Osteoblast (primary cell): ENCODE measurements around the gene SH3GL2. TPM values are rescaled to one million over a fixed set of nuclear protein-coding genes. Genes with fewer than 3 reads are reported as not detected.

ENCODE experiments used
- DNase-seq: peaks from one replicate; pipeline ENCODE4 v3.0.0; 2011; ENCODE audit warnings: low spot score, mixed read lengths; ENCODE audit not compliant: insufficient read length; ENCODE audit errors: missing footprints
- H2AFZ ChIP-seq: 2 replicates; pipeline ENCODE4 v1.6.0; 2011; ENCODE audit warnings: mild to moderate bottlenecking, low read length
- H3K27ac ChIP-seq: 2 replicates; pipeline ENCODE4 v1.5.1; 2011; ENCODE audit warnings: mild to moderate bottlenecking, low read depth, low read length, moderate library complexity
- H3K27me3 ChIP-seq: 2 replicates; pipeline ENCODE4 v1.6.0; 2012; ENCODE audit warnings: mild to moderate bottlenecking, control low read depth, inconsistent platforms, low read length, moderate library complexity; ENCODE audit not compliant: insufficient read depth
- H3K36me3 ChIP-seq: 2 replicates; pipeline ENCODE4 v1.5.1; 2011; ENCODE audit warnings: mild to moderate bottlenecking, low read length, control low read depth, moderate library complexity; ENCODE audit not compliant: insufficient read depth
- H3K4me1 ChIP-seq: 2 replicates; pipeline ENCODE4 v1.5.1; 2011; ENCODE audit warnings: mild to moderate bottlenecking, low read length, control low read depth, moderate library complexity; ENCODE audit not compliant: insufficient read depth
- H3K4me2 ChIP-seq: 2 replicates; pipeline ENCODE4 v1.6.0; 2011; ENCODE audit warnings: mild to moderate bottlenecking, low read length; ENCODE audit not compliant: insufficient read depth
- H3K4me3 ChIP-seq: fragments of 200-600 bp; sonication (generic); 3 replicates; pipeline ENCODE4 v1.5.1; 2012; ENCODE audit warnings: mild to moderate bottlenecking, low read length, inconsistent platforms; ENCODE audit not compliant: insufficient read depth
- H3K79me2 ChIP-seq: 2 replicates; pipeline ENCODE4 v1.6.0; 2012; ENCODE audit warnings: mild to moderate bottlenecking, low read length, control low read depth, inconsistent platforms; ENCODE audit not compliant: insufficient read depth
- H3K9me3 ChIP-seq: 2 replicates; pipeline ENCODE4 v1.5.1; 2011; ENCODE audit warnings: low read depth, low read length, control low read depth
- H4K20me1 ChIP-seq: 2 replicates; pipeline ENCODE4 v1.6.0; 2012; ENCODE audit warnings: mild to moderate bottlenecking, low read length, control low read depth; ENCODE audit not compliant: insufficient read depth
- total RNA-seq: library from RNA; depleted of rRNA; stranded (reverse); fragments of >200 nt; gene quantifications from 2 replicates; pipeline ENCODE4 v1.2.3, GENCODE V29; 2012
- TF ChIP-seq, protein P1 (sequence below): IDR thresholded peaks from 2 replicates; pipeline ENCODE4 v1.5.1; 2011; ENCODE audit warnings: mild to moderate bottlenecking, low read depth, low read length, moderate library complexity; ENCODE audit errors: extremely low read depth

SH3GL2 gene
- total RNA-seq, 1 donor: under 0.01 TPM

DNA sequence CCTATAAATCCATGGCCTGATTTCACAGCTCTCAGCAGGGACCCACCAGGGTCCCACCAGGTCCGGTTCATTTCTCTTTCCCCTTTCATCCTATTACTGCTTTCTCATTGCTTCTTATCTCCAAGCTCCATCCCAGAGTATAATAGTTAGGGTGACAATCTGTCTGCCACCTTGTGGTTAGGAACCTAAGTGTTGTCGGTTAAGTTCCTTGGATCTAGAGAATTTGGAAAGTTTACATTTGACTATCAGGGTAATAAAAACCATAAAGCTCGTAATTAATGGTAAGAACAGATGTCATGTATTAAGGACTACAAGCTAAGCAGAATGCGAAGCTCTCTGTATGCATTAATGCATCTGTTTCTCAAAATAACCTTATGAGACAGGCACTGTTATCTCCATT, 259.1 kb downstream of the SH3GL2 start:
- Histone ChIP-seq H3K4me1 (no peaks in the 10 kb centered on the region), H3K27me3 (no peaks in the 10 kb centered on the region), H3K4me2 (no peak overlapping the region), H3K4me3 (no peak overlapping the region), H3K9me3 (no peaks in the 10 kb centered on the region), H4K20me1 (no peaks in the 10 kb centered on the region), H3K27ac (no peak overlapping the region), H3K36me3 (no peaks in the 10 kb centered on the region), H2AFZ (no peak overlapping the region), H3K79me2 (no peaks in the 10 kb centered on the region)
- TF ChIP-seq, protein P1, sequence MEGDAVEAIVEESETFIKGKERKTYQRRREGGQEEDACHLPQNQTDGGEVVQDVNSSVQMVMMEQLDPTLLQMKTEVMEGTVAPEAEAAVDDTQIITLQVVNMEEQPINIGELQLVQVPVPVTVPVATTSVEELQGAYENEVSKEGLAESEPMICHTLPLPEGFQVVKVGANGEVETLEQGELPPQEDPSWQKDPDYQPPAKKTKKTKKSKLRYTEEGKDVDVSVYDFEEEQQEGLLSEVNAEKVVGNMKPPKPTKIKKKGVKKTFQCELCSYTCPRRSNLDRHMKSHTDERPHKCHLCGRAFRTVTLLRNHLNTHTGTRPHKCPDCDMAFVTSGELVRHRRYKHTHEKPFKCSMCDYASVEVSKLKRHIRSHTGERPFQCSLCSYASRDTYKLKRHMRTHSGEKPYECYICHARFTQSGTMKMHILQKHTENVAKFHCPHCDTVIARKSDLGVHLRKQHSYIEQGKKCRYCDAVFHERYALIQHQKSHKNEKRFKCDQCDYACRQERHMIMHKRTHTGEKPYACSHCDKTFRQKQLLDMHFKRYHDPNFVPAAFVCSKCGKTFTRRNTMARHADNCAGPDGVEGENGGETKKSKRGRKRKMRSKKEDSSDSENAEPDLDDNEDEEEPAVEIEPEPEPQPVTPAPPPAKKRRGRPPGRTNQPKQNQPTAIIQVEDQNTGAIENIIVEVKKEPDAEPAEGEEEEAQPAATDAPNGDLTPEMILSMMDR: no peak
- no peak for DNase-seq

- Histone ChIP-seq H3K4me3 (no peak overlapping the region), H4K20me1 (no peaks in the 10 kb centered on the region), H3K4me2 (no peak overlapping the region), H3K9me3 (no peaks in the 10 kb centered on the region), H3K27ac (no peak overlapping the region), H3K79me2 (no peaks in the 10 kb centered on the region), H3K27me3 (no peaks in the 10 kb centered on the region), H3K36me3 (no peaks in the 10 kb centered on the region), H2AFZ (no peak overlapping the region), H3K4me1 (no peaks in the 10 kb centered on the region)
- DNase-seq: no peak
- TF ChIP-seq, protein P1: no peak
Observed at GRCh38 chr9:17839776-17840175, 260.9 kb downstream of the SH3GL2 start.

DNA sequence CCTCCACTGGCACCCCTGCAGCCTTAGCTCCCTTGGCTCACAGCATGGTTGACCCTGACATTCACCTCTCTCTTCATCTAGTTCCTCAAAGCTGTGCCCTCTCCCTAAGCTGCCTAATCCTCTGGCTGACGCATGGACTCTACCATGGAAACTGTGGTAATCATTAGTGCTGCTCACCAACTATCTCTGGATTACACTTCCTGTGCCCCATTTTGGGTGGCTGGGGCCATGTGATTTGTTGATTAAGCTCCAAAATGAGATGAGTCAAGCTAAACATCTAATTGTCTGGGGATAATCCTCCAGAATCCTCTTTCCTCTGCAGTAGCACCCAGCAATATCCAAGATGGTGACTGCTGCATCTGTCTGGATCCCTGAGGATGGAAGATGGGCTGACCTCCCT, 264.4 kb downstream of the SH3GL2 start:
- TF ChIP-seq, protein P1: no peak
- Histone ChIP-seq H3K4me1 (no peaks in the 10 kb centered on the region), H2AFZ (no peak overlapping the region), H3K36me3 (no peaks in the 10 kb centered on the region), H3K27me3 (no peaks in the 10 kb centered on the region), H3K4me3 (no peak overlapping the region), H3K9me3 (no peaks in the 10 kb centered on the region), H3K4me2 (no peak overlapping the region), H4K20me1 (no peaks in the 10 kb centered on the region), H3K27ac (no peak overlapping the region), H3K79me2 (no peaks in the 10 kb centered on the region)
- no peak for DNase-seq
